CD8-positive, alpha-beta memory T cell (primary cell): Measurements from ENCODE around the gene DCP2. TPM values are rescaled to one million over a fixed set of nuclear protein-coding genes. Genes with fewer than 3 reads are reported as not detected.

ENCODE experiments used
- CTCF ChIA-PET: fragments of 350-600 bp; sonication (Branson Sonifier 250); formaldehyde crosslinking; loops from one replicate; lab custom pipeline; 2021; ENCODE audit warnings: antibody characterized with exemption; lab: Charles Lee
- POLR2A ChIA-PET: fragments of 350-600 bp; sonication (Branson Sonifier 250); formaldehyde crosslinking; loops from one replicate; lab custom pipeline; 2021; ENCODE audit warnings: antibody characterized with exemption; lab: Charles Lee
- DNase-seq, 5 donors: peaks; one replicate each; pipeline versions ENCODE4 v3.0.0 to v3.0.0-alpha.2; 2020 to 2022; ENCODE audit warnings: mixed read lengths in 1 of 5
- H3K27ac ChIP-seq: one replicate; pipeline ENCODE4 v1.7.0; 2013; ENCODE audit warnings: low read depth, mild to moderate bottlenecking, low read length, moderate library complexity
- H3K27me3 ChIP-seq: 2 replicates; pipeline ENCODE4 v1.7.0; 2013; ENCODE audit warnings: low read length, mild to moderate bottlenecking; ENCODE audit not compliant: insufficient read depth, poor library complexity, severe bottlenecking
- H3K36me3 ChIP-seq: 2 replicates; pipeline ENCODE4 v1.7.0; 2013; ENCODE audit warnings: mild to moderate bottlenecking, low read length, moderate library complexity; ENCODE audit not compliant: insufficient read depth
- H3K4me1 ChIP-seq: 2 replicates; pipeline ENCODE4 v1.7.0; 2013; ENCODE audit warnings: mild to moderate bottlenecking, low read length, moderate library complexity; ENCODE audit not compliant: insufficient read depth
- H3K4me3 ChIP-seq: 2 replicates; pipeline ENCODE4 v1.7.0; 2013; ENCODE audit warnings: mild to moderate bottlenecking, low read length
- H3K9me3 ChIP-seq: 2 replicates; pipeline ENCODE4 v1.7.0; 2013; ENCODE audit warnings: mild to moderate bottlenecking, low read length
- H3K27ac Mint-ChIP-seq, 8 donors: one replicate each; pipeline ENCODE4 v1.8.0; 2020 to 2021; ENCODE audit warnings: mixed read lengths in 8 of 8, mild to moderate bottlenecking in 6 of 8, inconsistent platforms in 3 of 8, moderate library complexity in 3 of 8
- H3K27me3 Mint-ChIP-seq, 2 donors: one replicate each; pipeline ENCODE4 v1.8.0; 2020 to 2021; ENCODE audit warnings: mixed read lengths in 2 of 2, mild to moderate bottlenecking in 1 of 2, moderate library complexity in 1 of 2
- H3K36me3 Mint-ChIP-seq, 3 donors: one replicate each; pipeline ENCODE4 v1.8.0; 2020 to 2021; ENCODE audit warnings: mixed read lengths in 3 of 3, inconsistent platforms in 1 of 3, mild to moderate bottlenecking in 1 of 3
- H3K4me1 Mint-ChIP-seq, 3 donors: one replicate each; pipeline ENCODE4 v1.8.0; 2020 to 2021; ENCODE audit warnings: mixed read lengths in 3 of 3, inconsistent platforms in 1 of 3, mild to moderate bottlenecking in 1 of 3
- H3K4me3 Mint-ChIP-seq, 7 donors: one replicate each; pipeline ENCODE4 v1.8.0; 2020 to 2021; ENCODE audit warnings: mixed read lengths in 7 of 7, mild to moderate bottlenecking in 6 of 7, moderate library complexity in 4 of 7, inconsistent platforms in 2 of 7
- H3K9me3 Mint-ChIP-seq, 5 donors: one replicate each; pipeline ENCODE4 v1.8.0; 2020 to 2022; ENCODE audit warnings: mixed read lengths in 5 of 5, mild to moderate bottlenecking in 3 of 5, moderate library complexity in 2 of 5, inconsistent platforms in 1 of 5
- polyA plus RNA-seq: library from polyadenylated mRNA; unstranded; fragments of 300-500 nt; fragmentation: Illumina TruSeq; gene quantifications from one replicate; pipeline ENCODE4 v1.2.3, GENCODE V29; 2021
- total RNA-seq, 2 experiments: library from RNA; stranded (reverse); gene quantifications; one replicate each; pipeline ENCODE4 v1.2.3, GENCODE V29; 2021

DCP2 gene
- total and polyA plus RNA-seq, 3 experiments from 2014 or later, result 54.5 to 61.5 (median 59.5) TPM

DNA sequence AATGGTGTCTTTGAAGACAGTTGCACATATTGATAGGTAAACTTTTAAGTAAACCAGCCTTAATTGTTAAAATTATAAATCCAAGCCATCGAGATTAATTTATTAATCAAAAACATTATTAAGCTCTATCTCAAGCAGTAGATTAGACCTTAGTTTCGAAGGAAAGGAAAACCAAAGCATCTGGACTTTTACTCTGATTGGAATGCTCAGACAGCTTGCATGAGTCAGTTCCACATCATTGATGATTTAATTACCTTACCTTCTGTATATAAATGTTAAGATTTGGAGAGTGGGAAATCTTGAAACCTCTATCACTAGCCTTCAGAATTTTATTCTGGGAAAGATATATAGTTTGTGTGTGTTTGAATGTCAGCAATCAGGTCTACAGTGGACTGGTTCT lies 23.9 kb downstream of the DCP2 start:
- ChIA-PET POLR2A (no interaction called here), CTCF (no interaction called here)
- H3K27me3 ChIP-seq, result no peaks in the 10 kb centered on the region
- no peak overlapping the region for H3K4me3 ChIP-seq
- H3K4me1 Mint-ChIP-seq, result peaks cover 20 to 33% (median 27%) of the 10 kb centered on the region in 3 donors
- no peaks in the 10 kb centered on the region for H3K9me3 Mint-ChIP-seq
- H3K27ac Mint-ChIP-seq, result peak overlapping the region in 4 of 8 donors; percentile 1 to 48 (median 20)
- H3K4me3 Mint-ChIP-seq, result no peak overlapping the region
- H3K4me1 ChIP-seq, result no peaks in the 10 kb centered on the region
- H3K36me3 ChIP-seq, result peaks cover 28% of the 10 kb centered on the region
- H3K27ac ChIP-seq, result no peak overlapping the region
- no peaks in the 10 kb centered on the region for H3K9me3 ChIP-seq
- H3K27me3 Mint-ChIP-seq, result no peaks in the 10 kb centered on the region
- no peak for DNase-seq
- peaks cover 0 to 76% (median 16%) of the 10 kb centered on the region in 3 donors for H3K36me3 Mint-ChIP-seq

DNA sequence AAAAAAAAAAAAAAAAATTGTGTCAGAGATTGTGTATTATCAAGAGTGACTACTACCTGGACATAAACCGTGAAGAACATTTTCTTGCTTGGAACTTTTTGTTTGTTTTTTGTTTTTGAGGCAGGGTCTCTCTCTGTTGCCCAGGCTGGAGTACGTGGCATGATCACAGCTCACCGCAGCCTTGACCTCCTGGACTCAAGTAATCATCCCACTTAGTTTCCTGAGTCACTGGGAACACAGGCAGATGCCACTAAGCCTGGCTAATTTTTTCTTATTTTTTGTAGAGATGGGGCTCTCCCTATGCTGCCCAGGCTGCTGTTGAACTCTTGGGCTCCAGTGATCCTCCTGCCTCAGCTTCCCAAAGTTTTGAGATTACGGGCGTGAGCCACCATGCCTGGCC lies 25.8 kb downstream of the DCP2 start:
- Mint-ChIP-seq H3K27me3 (no peaks in the 10 kb centered on the region), H3K4me1 (peaks cover 14 to 24% (median 16%) of the 10 kb centered on the region in 3 donors), H3K9me3 (no peaks in the 10 kb centered on the region), H3K27ac (peak overlapping the region in 2 of 8 donors; percentile 35 to 42), H3K36me3 (peaks cover 0 to 70% (median 15%) of the 10 kb centered on the region in 3 donors), H3K4me3 (no peak overlapping the region)
- Histone ChIP-seq H3K9me3 (no peaks in the 10 kb centered on the region), H3K4me3 (no peak overlapping the region), H3K27me3 (no peaks in the 10 kb centered on the region), H3K4me1 (no peaks in the 10 kb centered on the region), H3K36me3 (peaks cover 28% of the 10 kb centered on the region), H3K27ac (no peak overlapping the region)
- CTCF ChIA-PET, result interaction anchor here (1.8 kb wide), 1 partner anchor 21 kb away, joined by 4 read pairs; no protein-coding TSS in a partner anchor
- POLR2A ChIA-PET, result no interaction called here
- DNase-seq, result no peak

DNA sequence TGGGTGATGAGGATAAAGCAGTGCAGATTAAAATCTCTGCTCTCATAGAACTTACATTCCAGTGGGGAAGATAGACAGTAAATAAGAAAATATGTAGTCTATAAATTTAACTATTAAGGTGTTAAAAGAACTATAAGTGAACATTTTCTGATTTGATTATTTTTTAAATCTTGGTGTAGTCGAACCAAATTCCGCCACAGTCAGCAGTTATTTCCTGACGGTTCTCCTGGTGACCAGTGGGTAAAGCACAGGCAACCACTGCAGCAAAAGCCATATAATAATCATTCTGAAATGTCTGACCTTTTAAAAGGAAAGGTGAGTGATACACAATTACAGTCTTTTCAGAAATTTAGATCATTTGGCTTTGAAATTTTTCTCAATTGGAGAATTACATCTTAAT lies 27.2 kb downstream of the DCP2 start:
- POLR2A ChIA-PET, result no interaction called here
- Histone ChIP-seq H3K4me3 (no peak overlapping the region), H3K9me3 (no peaks in the 10 kb centered on the region), H3K4me1 (no peaks in the 10 kb centered on the region), H3K27me3 (no peaks in the 10 kb centered on the region), H3K27ac (no peak overlapping the region), H3K36me3 (peaks cover 28% of the 10 kb centered on the region)
- no peak for DNase-seq
- Mint-ChIP-seq H3K27me3 (no peaks in the 10 kb centered on the region), H3K4me1 (peaks cover 10 to 18% (median 11%) of the 10 kb centered on the region in 3 donors), H3K36me3 (peaks cover 0 to 75% (median 21%) of the 10 kb centered on the region in 3 donors), H3K27ac (no peak overlapping the region), H3K9me3 (no peaks in the 10 kb centered on the region), H3K4me3 (no peak overlapping the region)
- CTCF ChIA-PET, result interaction anchor here (1.8 kb wide), 1 partner anchor 19 kb away, joined by 4 read pairs; no protein-coding TSS in a partner anchor

DNA sequence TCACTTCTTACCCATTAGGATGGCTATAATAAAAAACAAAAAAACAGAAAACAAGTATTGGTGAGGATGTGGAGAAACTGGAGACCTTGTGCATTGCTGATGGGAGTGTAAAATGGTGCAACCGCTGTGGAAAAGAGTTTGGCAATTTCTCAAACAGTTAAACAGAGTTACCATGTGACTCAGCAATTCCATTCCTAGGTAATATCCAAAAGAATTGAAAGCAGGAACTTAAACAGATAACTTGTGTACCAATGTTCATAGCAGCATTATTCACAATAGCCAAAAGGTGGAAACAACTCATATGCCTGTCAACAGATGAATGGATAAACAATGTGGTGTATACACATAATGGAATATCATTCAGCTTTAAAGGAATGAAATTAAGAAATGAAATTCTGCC lies 28.9 kb downstream of the DCP2 start:
- no peaks in the 10 kb centered on the region for H3K27me3 ChIP-seq
- Mint-ChIP-seq H3K27ac (peak overlapping the region in 1 of 8 donors; percentile 45), H3K27me3 (no peaks in the 10 kb centered on the region), H3K36me3 (peaks cover 0 to 79% (median 21%) of the 10 kb centered on the region in 3 donors), H3K4me3 (no peak overlapping the region), H3K9me3 (no peaks in the 10 kb centered on the region), H3K4me1 (peaks cover 8 to 14% (median 8%) of the 10 kb centered on the region in 3 donors)
- POLR2A ChIA-PET, result no interaction called here
- H3K9me3 ChIP-seq, result no peaks in the 10 kb centered on the region
- H3K27ac ChIP-seq, result no peak overlapping the region
- no peak for DNase-seq
- no peaks in the 10 kb centered on the region for H3K4me1 ChIP-seq
- peaks cover 31% of the 10 kb centered on the region for H3K36me3 ChIP-seq
- CTCF ChIA-PET, result no interaction called here
- no peak overlapping the region for H3K4me3 ChIP-seq

DNA sequence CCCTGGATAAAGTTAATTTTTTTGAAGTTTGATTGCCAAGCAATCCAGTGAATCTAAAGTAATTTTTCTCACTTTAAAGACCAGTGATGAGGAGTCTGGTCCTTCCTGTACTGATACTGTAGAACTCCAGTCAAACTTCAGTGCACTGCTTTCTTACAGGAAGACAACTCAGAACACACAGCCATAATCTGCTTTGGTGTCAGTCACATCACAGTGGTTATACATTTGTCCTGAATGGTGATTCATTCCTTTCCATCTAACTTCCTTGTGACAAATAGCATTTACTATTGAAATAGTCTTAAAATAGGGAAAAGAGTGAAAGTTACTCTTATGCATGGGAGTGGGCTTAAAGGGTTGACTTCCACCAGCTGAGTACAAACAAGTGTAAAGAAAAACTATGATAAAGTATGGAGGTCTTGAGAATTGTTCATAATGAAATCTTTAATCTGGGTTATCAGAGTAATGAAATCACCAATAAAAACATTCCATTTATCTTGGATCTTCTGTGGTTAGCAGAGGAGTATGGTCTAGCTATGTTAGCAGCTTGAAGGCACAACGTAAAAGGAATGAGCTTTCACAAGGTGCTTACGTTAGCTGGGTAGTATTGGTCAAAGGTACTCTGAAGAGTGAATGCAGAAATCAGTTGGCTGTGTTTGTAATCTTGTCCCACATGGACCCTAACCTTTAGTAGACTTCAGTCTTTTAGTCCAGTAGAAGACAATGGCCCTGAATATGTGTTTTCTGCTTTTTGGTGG lies 41.5 kb downstream of the DCP2 start:
- Histone ChIP-seq H3K4me3 (no peak overlapping the region), H3K36me3 (peaks cover 5% of the 10 kb centered on the region), H3K27me3 (no peaks in the 10 kb centered on the region), H3K4me1 (peaks cover 49% of the 10 kb centered on the region), H3K9me3 (no peaks in the 10 kb centered on the region), H3K27ac (no peak overlapping the region)
- Mint-ChIP-seq H3K4me1 (peaks cover 68 to 83% (median 68%) of the 10 kb centered on the region in 3 donors), H3K9me3 (no peaks in the 10 kb centered on the region), H3K36me3 (peaks cover 3 to 67% (median 13%) of the 10 kb centered on the region in 3 donors), H3K27me3 (no peaks in the 10 kb centered on the region), H3K4me3 (peak overlapping the region in 2 of 7 donors; percentile 16 to 24), H3K27ac (peak overlapping the region in 5 of 8 donors; percentile 4 to 85 (median 66))
- DNase-seq, result no peak
- CTCF ChIA-PET, result no interaction called here
- POLR2A ChIA-PET, result no interaction called here

DNA sequence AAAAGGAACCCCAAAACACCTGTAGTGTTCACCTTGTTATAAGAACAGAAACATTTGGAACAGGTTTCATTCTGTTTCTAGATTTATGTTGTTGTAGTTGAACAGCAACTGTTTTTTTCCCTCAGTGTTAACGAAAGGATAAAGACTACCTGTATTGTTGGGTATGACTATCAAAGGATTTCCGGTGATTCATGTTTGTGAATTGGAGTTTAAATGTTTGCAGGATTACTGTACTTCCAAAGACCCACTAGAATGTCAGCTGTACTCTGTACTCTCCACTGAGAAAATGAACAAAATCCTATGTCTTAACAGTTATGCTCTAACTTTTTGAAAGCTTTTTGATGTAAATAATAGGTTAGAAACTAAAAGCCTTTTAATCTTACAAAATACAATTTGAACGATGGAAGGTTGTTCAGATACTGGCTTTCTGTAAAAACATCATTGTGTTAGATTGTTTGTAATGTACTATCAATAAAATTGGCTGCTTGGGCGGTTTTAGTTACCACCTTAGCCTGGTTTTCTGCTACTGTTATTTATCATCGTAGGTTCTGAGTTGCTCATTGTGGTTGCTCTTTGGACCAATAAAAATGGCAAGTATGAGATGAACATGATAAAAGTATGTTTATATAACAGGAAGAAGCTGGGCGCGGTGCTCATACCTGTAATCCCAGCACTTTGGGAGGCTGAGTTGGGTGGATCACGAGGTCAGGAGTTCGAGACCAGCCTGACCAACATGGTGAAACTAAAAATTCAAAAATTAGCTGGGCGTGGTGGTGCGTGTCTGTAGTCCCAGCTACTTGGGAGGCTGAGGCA lies 44.1 kb downstream of the DCP2 start:
- Histone ChIP-seq H3K4me3 (no peak overlapping the region), H3K4me1 (peaks cover 61% of the 10 kb centered on the region), H3K36me3 (no peaks in the 10 kb centered on the region), H3K9me3 (no peaks in the 10 kb centered on the region), H3K27ac (no peak overlapping the region), H3K27me3 (no peaks in the 10 kb centered on the region)
- Mint-ChIP-seq H3K27me3 (no peaks in the 10 kb centered on the region), H3K27ac (peak overlapping the region; percentile 63 to 91 (median 85)), H3K36me3 (peaks cover 3 to 53% (median 4%) of the 10 kb centered on the region in 3 donors), H3K9me3 (no peaks in the 10 kb centered on the region), H3K4me3 (peak overlapping the region in 5 of 7 donors; percentile 24 to 38 (median 33)), H3K4me1 (peaks cover 76 to 85% (median 81%) of the 10 kb centered on the region in 3 donors)
- CTCF ChIA-PET, result interaction anchor here (1.2 kb wide), 1 partner anchor 27 kb away, joined by 3 read pairs; no protein-coding TSS in a partner anchor
- POLR2A ChIA-PET, result interaction anchor here (0.6 to 1.2 kb wide), 2 partner anchors 44 to 274 kb away, joined by 5 to 12 read pairs; partner anchors contain the start of gene DCP2
- DNase-seq, result peak in 1 of 5 donors; percentile 35

DNA sequence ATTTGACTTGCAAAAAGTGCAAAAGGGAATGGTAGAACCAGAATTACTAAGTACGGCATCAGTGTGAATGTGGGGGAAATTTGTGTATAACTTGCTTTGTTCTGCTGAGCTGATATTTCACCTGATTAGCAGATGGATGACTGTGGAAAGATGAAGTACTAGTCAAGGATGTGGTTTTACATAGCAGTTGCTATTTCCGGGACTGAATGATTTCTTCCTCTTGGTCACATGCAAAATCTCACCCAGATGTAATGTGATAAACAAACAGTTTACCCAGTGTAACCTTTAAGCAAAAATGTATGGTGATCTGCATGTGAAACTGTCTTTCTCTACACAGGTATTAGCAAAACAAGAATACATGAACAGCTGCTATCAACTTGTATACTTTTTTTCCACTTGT lies 46.1 kb downstream of the DCP2 start:
- Mint-ChIP-seq H3K4me1 (peaks cover 71 to 78% (median 74%) of the 10 kb centered on the region in 3 donors), H3K9me3 (no peaks in the 10 kb centered on the region), H3K4me3 (peak overlapping the region; percentile 17 to 71 (median 65)), H3K36me3 (peaks cover 10 to 61% (median 11%) of the 10 kb centered on the region in 3 donors), H3K27me3 (no peaks in the 10 kb centered on the region), H3K27ac (peak overlapping the region; percentile 64 to 92 (median 82))
- peak in 2 of 5 donors; percentile 61 to 74 for DNase-seq
- ChIA-PET POLR2A (interaction anchor here (1.3 kb wide), 1 partner anchor 27 kb away, joined by 4 read pairs; no protein-coding TSS in a partner anchor), CTCF (interaction anchor here (1.3 to 2.3 kb wide), 4 partner anchors 20 to 307 kb away, joined by 3 to 12 read pairs (median 5); no protein-coding TSS in a partner anchor)
- Histone ChIP-seq H3K4me1 (peaks cover 61% of the 10 kb centered on the region), H3K9me3 (no peaks in the 10 kb centered on the region), H3K4me3 (no peak overlapping the region), H3K36me3 (peaks cover 2% of the 10 kb centered on the region), H3K27ac (no peak overlapping the region), H3K27me3 (no peaks in the 10 kb centered on the region)
